Activated T-cell treated with anti-CD3 and anti-CD28 coated beads for 4 hours (primary cell): Measurements from ENCODE around the gene MEIKIN.
"Not testable (repeated sequence)": the region's sequence is repeated elsewhere in the genome, so short reads cannot be mapped to it uniquely, and the experiment has no call there.

ENCODE experiments used
- DNase-seq: peaks from one replicate; pipeline ENCODE4 v3.0.0-alpha.2; 2020

MEIKIN gene

GRCh38 chr5:131796793-131797693 is 148.4 kb downstream of the MEIKIN start, which contains the start of gene FNIP1:
Gene FNIP1 (minus strand): TSS chr5:131797017. CDS start chr5:131796921, 96 bp downstream.
- DNase-seq: peak; percentile 98

GRCh38 chr5:131795879-131796792 is 149.3 kb downstream of the MEIKIN start:
- peak; percentile 2 for DNase-seq

DNA sequence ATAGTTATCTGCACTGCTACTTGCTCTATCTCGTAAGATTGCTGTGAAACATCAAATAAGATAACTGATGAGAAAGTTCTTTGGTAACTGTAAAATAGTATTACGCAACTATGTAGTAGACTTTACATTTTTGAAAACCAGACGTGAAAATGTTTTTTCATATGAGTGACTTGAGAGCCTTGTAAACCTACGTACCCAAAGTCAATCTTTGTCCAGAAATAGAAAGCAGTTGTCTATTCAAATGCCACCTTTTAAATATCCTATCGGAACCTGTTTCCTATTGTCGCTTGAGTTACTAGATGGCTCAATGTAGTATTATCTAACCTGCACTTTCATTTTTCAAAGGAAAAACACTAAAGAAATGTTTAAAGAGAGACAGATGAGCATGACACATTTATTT is 150.2 kb downstream of the MEIKIN start:
- no peak for DNase-seq

DNA sequence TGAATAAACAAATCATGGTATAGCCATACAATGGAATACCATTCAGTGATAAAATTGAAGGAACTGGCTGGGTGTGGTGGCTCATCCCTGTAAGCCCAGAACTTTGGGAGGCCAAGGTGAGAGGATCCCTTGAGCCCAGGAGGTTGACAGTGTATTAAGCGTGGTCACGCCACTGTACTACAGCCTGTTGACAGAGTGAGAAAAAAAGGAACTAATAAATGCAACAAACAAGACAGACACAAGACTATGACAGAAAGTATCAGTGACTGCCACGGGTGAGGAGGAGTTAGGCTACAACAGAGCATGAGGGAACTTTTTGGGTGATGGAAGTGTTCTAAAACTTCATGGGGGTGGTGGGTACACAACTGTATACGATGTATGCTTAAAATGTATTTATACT is 150.9 kb downstream of the MEIKIN start:
- no peak for DNase-seq

DNA sequence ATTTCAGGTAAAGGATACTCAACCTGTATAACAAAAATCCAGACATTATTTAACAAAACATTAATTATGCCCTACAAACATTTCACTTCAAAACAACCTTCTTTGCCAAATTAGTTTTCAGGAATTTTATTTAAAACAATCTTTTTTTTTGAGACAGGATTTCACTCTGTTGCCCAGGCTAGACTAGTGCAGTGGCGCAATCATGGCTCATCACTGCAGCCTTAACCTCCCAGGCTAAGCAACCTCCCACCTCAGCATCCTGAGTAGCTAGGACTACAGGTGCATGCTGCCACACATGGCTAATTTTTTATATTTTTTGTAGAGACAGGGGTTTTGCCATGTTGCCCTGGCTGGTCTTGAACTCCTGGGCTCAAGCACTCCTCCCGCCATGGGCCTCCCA is 152.6 kb downstream of the MEIKIN start:
- DNase-seq: no peak

DNA sequence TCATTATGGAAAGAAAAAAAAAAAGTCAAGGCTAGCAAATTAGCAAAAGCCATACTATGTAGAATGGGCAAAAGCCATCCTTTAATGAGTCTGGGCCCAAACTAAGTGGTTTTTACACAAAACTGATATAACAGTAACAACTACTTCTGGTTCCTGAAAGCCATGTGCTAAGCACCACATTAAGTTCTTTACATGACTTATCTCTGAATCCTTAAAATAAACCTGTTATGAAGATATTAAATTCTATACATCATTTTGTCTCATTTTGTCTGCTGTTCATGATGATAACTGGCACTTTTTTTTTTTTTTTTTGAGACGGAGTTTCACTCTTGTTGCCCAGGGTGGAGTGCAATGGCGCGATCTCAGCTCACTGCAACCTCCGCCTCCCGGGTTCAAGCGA is 153.6 kb downstream of the MEIKIN start:
- no peak for DNase-seq

- DNase-seq: no peak
These were observed 154.9 kb downstream of the MEIKIN start for GRCh38 chr5:131790550-131790949.

GRCh38 chr5:131789765-131790164 is 155.7 kb downstream of the MEIKIN start:
- no peak for DNase-seq

- no peak for DNase-seq
These were observed 157.7 kb downstream of the MEIKIN start for GRCh38 chr5:131787736-131788135.

DNA sequence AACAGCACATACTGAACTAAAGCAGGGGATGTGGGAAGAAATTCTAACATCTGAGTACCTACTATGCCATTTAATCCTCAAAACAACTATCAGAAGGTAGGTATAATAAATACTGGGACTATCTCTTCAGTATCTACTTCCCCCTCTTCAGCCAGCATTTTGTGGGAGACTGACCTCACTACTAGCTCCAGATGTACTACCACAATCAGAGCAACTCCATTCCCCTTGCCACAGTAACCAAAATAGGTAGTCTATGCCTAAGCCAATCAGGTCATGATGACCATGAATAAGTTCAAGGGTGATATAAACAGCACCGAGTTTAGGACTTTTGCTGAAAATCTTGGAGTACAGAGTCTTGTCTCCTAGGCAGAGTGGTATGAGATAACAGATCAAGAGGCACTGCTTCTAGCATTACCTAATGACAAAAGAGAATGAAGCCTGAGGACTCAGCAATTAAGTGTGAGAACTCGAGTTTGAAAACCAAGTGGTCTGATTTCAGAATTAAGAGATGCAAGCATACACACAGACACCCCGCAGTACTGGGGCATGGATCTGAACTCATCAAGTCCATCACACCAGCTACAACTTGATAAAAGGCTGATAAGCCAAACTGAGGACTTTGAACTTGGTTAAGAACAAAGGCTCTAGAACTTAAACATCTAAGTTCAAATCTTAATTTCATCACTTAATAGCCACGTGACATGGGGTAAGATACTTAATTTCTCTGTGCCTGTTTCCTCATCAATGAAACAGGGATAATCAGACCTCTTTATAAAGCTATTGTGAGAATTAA is 158.4 kb downstream of the MEIKIN start:
- no peak for DNase-seq

- DNase-seq: no peak
These were observed 159.4 kb downstream of the MEIKIN start for GRCh38 chr5:131786036-131786435.

DNA sequence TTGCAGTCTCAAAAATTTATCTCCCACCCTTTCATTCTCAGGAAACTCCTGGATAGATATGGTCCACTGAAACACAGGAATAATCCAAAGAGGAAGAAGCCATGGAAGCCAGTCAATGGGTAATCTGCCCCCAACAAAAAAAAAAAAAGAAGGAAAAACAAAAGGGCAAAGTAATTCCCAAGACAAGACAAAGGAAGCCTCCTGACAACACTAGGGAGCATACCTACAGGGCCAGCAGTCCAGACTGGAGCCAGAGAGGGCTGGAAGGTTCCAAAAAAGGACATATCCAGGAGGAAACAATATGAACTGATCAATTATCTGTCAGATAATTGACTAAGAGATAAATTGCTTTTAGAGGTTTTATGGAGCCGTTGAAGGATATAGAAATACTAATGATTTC is 161.6 kb downstream of the MEIKIN start:
- no peak for DNase-seq

DNA sequence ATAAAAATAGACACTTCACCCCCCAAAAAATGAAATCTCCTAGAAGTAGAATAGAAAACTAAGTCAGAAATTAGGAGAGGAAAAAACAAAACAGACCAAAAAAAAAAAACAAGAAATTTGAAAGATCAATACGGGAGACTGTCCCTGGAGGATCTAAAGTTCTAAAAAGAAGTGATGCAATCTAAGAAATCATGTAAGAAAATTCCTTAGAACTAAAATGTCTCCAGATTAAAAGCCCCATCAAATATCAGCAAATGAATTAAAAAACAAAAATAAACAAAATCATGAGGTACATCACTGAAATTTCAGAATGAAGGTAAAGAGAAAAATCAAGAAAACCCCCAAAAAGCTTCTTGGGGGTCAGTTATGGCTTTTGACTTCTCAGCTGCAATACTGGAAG is 162.1 kb downstream of the MEIKIN start:
- no peak for DNase-seq

- no peak for DNase-seq
These were observed 162.7 kb downstream of the MEIKIN start for GRCh38 chr5:131782717-131783116.

DNA sequence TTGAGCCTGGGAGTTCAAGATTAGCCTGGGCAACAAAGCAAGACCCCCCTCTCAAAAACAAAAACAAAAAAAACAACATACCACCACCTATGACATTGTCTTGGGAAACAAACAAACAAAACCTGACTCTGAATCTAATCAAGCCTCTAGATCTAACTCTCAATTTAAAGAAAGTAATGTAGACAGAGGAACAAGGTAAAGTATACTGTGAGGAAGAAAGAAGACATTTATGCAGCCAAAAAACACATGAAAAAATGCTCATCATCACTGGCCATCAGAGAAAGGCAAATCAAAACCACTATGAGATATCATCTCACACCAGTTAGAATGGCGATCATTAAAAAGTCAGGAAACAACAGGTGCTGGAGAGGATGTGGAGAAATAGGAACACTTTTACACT is 167.3 kb downstream of the MEIKIN start:
- DNase-seq: not testable (repeated sequence)

- DNase-seq: no peak
These were observed 169.0 kb downstream of the MEIKIN start for GRCh38 chr5:131776450-131776849.

DNA sequence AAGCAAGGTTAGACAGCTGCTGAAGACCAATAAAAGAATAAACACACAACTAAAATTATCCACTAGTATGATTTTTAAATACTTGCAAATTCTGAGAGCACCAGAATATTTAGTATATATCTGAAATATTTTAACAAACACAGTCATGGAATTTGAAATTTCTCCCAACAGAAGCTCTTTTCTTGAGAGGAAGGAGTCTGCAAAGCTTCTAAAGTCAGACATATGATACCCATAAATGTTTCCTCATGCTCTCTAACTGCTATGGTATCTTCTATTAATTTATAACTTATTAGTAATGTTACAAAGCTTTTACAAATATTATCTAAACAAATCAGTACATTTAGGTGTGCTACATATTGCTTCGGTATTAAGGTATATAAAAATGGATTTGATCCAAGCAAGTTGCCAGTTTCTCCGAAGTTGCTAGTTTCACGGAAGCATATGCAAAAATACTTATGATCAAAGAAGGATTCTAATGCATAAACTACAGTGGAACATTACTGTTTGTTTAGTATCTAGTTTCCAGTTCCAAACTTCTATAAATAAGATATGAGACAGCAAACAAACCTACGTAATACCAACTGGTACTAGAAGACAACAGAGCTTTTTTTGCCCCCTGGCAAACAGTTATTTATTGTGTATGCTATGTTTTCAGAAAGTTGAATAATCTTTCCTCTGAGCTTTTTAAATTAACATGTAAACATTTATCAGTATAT is 170.7 kb downstream of the MEIKIN start:
- DNase-seq: no peak

DNA sequence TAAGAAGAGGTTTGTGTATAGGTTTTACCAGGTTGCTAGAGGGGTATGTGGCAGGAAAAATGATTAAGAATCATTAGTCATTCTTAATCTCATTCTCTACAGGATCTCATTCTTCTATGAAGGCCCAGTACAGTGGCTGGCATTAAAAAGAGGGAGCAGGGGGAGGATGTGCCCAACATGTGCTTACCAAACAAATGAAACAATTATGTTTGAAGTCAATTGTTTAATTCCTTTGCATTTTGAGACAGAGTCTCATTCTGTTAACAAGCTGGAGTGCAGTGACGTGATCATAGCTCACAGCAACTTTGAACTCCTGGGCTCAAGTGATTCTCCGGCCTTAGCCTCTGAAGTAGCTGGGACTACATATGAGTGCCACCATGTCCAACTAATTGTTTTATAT is 171.7 kb downstream of the MEIKIN start:
- no peak for DNase-seq

GRCh38 chr5:131771692-131772091 is 173.8 kb downstream of the MEIKIN start:
- no peak for DNase-seq

GRCh38 chr5:131769961-131770360 is 175.5 kb downstream of the MEIKIN start:
- DNase-seq: no peak

- no peak for DNase-seq
These were observed 176.1 kb downstream of the MEIKIN start for GRCh38 chr5:131769336-131769735.

DNA sequence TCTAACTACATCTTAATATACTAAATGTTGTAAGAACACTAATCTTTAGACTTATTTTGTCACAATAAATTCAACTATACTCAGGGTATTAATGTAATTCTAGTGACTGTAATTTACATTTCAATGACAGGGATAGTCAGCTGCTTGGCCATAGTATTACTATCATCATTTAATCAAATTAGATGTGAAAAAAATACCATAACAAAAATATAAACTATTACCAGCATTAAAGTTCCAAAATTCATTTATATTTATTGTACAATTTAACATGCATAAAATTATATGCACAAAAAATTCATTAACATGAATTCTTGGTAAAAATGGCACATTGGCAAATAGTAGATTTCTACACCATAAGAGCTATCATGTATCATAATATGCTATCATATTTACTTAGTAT is 177.6 kb downstream of the MEIKIN start:
- no peak for DNase-seq
